Measurements from ENCODE around the gene NDUFS4.

Gene NDUFS4

GRCh38 chr5:53713978-53714666 lies 153.7 kb downstream of the NDUFS4 start:
- H3K9me3 ChIP-seq (replicated peaks in 1 of 11), result peaks cover 35 to 60% (median 47%) of the 10 kb centered on the region in 11 experiments
- no peak for TF ChIP-seq Cebpa-rat (IDR thresholded peaks at IDR 0.05)

GRCh38 chr5:53714667-53715010 lies 154.2 kb downstream of the NDUFS4 start:
- H3K36me3 ChIP-seq, result no peaks in the 10 kb centered on the region
- no peak overlapping the region for H3K9ac ChIP-seq
- no peak overlapping the region for H3K4me3 ChIP-seq
- H4K20me1 ChIP-seq, result no peaks in the 10 kb centered on the region
- H3K4me2 ChIP-seq, result no peak overlapping the region
- H3K27me3 ChIP-seq, result no peaks in the 10 kb centered on the region
- no peak overlapping the region for H3K27ac ChIP-seq
- no peaks in the 10 kb centered on the region for H3K4me1 ChIP-seq
- no peak for TF ChIP-seq Cebpa-rat (IDR thresholded peaks at IDR 0.05)
- peaks cover 32 to 55% (median 43%) of the 10 kb centered on the region in 11 experiments for H3K9me3 ChIP-seq (replicated peaks in 1 of 11)

More at GRCh38 chr5:53713978-53714666, 153.7 kb downstream of the NDUFS4 start:
- Histone ChIP-seq H3K9ac (no peak overlapping the region), H3K4me3 (no peak overlapping the region), H4K20me1 (no peaks in the 10 kb centered on the region), H3K4me1 (no peaks in the 10 kb centered on the region), H3K27ac (no peak overlapping the region), H3K27me3 (no peaks in the 10 kb centered on the region), H3K4me2 (no peak overlapping the region), H3K36me3 (no peaks in the 10 kb centered on the region)

- no peak overlapping the region for H3K4me3 ChIP-seq
- no peaks in the 10 kb centered on the region for H3K27me3 ChIP-seq
- no peak overlapping the region for H3K27ac ChIP-seq
- no peak overlapping the region for H3K4me2 ChIP-seq
- H3K9ac ChIP-seq, result no peak overlapping the region
- H3K9me3 ChIP-seq (replicated peaks in 1 of 11), result peaks cover 36 to 63% (median 59%) of the 10 kb centered on the region in 11 experiments
- H3K36me3 ChIP-seq, result peaks cover 0 to 16% (median 0%) of the 10 kb centered on the region in 11 experiments; a peak in 2 of 22 replicates
- TF ChIP-seq Cebpa-rat (IDR thresholded peaks at IDR 0.05), result no peak
- H3K4me1 ChIP-seq, result peaks cover 5 to 17% (median 10%) of the 10 kb centered on the region in 10 experiments; a peak in 19 of 20 replicates
- no peaks in the 10 kb centered on the region for H4K20me1 ChIP-seq
Observed at GRCh38 chr5:53726121-53726520, 165.7 kb downstream of the NDUFS4 start.

GRCh38 chr5:53730943-53731342 lies 170.5 kb downstream of the NDUFS4 start:
- no peak for TF ChIP-seq Cebpa-rat (IDR thresholded peaks at IDR 0.05)
- Histone ChIP-seq H3K9ac (peak overlapping the region in 8 of 11 experiments; percentile 34 to 76 (median 67); a peak in 14 of 22 replicates), H3K4me3 (peak overlapping the region in 5 of 10 experiments; percentile 14 to 32 (median 30); a peak in 4 of 20 replicates), H3K9me3 (replicated peaks in 1 of 11) (peaks cover 30 to 45% (median 34%) of the 10 kb centered on the region in 11 experiments), H3K27ac (peak overlapping the region in 9 of 11 experiments; percentile 64 to 94 (median 88); a peak in 18 of 22 replicates), H3K4me2 (peak overlapping the region; percentile 41 to 86 (median 67)), H4K20me1 (no peaks in the 10 kb centered on the region), H3K36me3 (peaks cover 0 to 16% (median 0%) of the 10 kb centered on the region in 11 experiments; a peak in 2 of 22 replicates), H3K27me3 (no peaks in the 10 kb centered on the region), H3K4me1 (peaks cover 12 to 49% (median 24%) of the 10 kb centered on the region in 10 experiments)
